Activated CD4-positive, alpha-beta T cell treated with anti-CD3 and anti-CD28 coated beads for 4 hours (primary cell): Measurements from ENCODE around the gene TM7SF2.

Source experiments
- DNase-seq, 2 donors: peaks; one replicate each; pipeline ENCODE4 v3.0.0-alpha.2; 2020

TM7SF2 gene

GRCh38 chr11:65157336-65157735 lies 45.7 kb downstream of the TM7SF2 start:
- DNase-seq, result no peak

- no peak for DNase-seq
These were observed 47.3 kb downstream of the TM7SF2 start for GRCh38 chr11:65159012-65159411.

- no peak for DNase-seq
These were observed 49.0 kb downstream of the TM7SF2 start for GRCh38 chr11:65160643-65161042.

- DNase-seq, result no peak
These were observed 52.0 kb downstream of the TM7SF2 start for GRCh38 chr11:65163684-65164083.
